ENCODE measurements around the gene COMP.
"Not testable (repeated sequence)": the region's sequence is repeated elsewhere in the genome, so short reads cannot be mapped to it uniquely, and the experiment has no call there.

Gene COMP

DNA sequence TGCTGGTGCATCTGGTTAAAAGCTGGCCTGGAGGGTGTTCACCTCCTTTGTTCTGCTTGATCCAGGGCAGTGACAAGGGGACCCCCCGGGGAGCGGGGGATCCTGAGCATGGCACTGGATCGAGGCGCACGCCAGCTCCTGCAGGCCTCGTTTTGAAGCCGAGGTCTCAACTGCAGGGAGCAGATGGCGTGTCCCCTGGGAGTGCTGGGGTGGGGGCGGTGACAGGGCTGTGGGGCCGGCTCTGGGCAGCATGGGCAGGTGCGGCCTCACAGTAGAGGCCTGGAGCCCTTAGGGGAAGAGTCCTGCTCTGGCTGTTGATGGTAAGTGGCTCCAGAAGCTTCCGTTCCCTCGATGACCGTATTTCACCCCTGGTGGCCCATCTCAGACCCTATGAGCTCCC is 55.8 kb downstream of the COMP start:
- no peaks in the 10 kb centered on the region for H3K9me3 ChIP-seq
- H3K4me3 ChIP-seq (ENCODE audit: low read depth in 1 of 2, low read length in 1 of 2) = no peak overlapping the region
- H3K27me3 ChIP-seq = no peaks in the 10 kb centered on the region
- TF ChIP-seq, protein P1, sequence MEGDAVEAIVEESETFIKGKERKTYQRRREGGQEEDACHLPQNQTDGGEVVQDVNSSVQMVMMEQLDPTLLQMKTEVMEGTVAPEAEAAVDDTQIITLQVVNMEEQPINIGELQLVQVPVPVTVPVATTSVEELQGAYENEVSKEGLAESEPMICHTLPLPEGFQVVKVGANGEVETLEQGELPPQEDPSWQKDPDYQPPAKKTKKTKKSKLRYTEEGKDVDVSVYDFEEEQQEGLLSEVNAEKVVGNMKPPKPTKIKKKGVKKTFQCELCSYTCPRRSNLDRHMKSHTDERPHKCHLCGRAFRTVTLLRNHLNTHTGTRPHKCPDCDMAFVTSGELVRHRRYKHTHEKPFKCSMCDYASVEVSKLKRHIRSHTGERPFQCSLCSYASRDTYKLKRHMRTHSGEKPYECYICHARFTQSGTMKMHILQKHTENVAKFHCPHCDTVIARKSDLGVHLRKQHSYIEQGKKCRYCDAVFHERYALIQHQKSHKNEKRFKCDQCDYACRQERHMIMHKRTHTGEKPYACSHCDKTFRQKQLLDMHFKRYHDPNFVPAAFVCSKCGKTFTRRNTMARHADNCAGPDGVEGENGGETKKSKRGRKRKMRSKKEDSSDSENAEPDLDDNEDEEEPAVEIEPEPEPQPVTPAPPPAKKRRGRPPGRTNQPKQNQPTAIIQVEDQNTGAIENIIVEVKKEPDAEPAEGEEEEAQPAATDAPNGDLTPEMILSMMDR (IDR thresholded peaks at IDR 0.05) = no peak
- no peaks in the 10 kb centered on the region for H3K4me1 ChIP-seq (ENCODE audit: control insufficient read depth in 1 of 2, insufficient read depth in 1 of 2, low read depth in 1 of 2, low read length in 1 of 2)
- H3K36me3 ChIP-seq = no peaks in the 10 kb centered on the region
- no peak overlapping the region for H3K27ac ChIP-seq

DNA sequence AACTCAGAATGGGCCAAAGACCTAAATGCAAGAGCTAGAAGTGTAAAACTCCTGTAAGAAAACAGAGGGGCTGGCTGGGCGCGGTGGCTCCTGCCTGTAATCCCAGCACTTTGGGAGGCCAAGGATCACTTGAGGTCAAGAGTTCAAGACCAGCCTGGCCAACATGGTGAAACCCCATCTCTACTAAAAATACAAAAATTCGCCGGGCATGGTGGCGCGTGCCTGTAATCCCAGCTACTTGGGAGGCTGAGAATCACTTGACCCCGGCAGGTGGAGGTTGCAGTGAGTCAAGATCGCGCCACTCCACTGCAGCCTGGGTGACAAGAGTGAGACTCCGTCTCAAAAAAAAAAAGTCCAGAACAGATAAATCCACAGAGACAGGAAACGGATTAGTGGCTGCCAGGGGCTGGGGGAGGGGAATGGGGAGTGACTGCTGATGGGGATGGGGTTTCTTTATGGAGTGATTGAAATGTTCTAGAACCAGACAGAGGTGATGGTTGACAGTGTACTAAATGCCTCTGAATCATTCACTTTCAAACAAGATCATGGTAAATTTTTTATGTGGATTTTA is 57.3 kb downstream of the COMP start:
- H3K36me3 ChIP-seq; H3K9me3 ChIP-seq; H3K27ac ChIP-seq; H3K4me3 ChIP-seq (ENCODE audit: low read depth in 1 of 2, low read length in 1 of 2); H3K4me1 ChIP-seq (ENCODE audit: control insufficient read depth in 1 of 2, insufficient read depth in 1 of 2, low read depth in 1 of 2, low read length in 1 of 2); H3K27me3 ChIP-seq: not testable (repeated sequence)

DNA sequence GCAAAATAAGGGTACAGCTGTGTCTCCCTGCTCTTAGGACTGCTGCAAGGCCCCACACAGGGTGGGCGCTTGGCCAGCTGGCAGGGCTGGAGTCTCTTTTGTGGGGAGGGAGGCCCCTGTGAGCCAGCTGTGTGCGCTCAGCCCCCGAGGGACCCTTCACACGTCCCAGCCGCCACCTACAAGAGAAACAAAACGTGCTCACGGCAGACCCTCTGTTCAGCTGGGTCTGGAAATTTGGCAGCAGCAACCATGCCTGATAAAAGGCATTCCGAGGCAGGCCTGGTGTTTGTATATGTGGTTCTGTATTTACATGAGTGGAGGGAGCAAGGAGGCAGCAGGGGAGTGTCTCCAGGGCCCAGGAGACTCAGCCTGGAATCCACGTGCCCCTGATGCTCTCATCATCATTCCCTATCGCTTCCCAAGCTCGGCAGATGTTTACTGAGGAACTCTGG is 57.9 kb downstream of the COMP start:
- Histone ChIP-seq H3K27ac (no peak overlapping the region), H3K9me3 (no peaks in the 10 kb centered on the region), H3K27me3 (no peaks in the 10 kb centered on the region), H3K4me3 (ENCODE audit: low read depth in 1 of 2, low read length in 1 of 2) (no peak overlapping the region), H3K36me3 (no peaks in the 10 kb centered on the region), H3K4me1 (ENCODE audit: control insufficient read depth in 1 of 2, insufficient read depth in 1 of 2, low read depth in 1 of 2, low read length in 1 of 2) (no peaks in the 10 kb centered on the region)
- TF ChIP-seq, protein P1 (IDR thresholded peaks at IDR 0.05) = no peak

All from neutrophil (primary cell).